GM19438 (cell line): ENCODE measurements around the gene TNNC2.
"Not testable (repeated sequence)": the region's sequence is repeated elsewhere in the genome, so short reads cannot be mapped to it uniquely, and the experiment has no call there.

Experiments used
- ATAC-seq: cut with Tn5 transposase; IDR thresholded peaks from one replicate; pipeline ENCODE4 v1.9.1; 2021; ENCODE audit warnings: low read depth; ENCODE audit not compliant: unreplicated experiment

The TNNC2 gene

GRCh38 chr20:45827030-45827652 lies at the start of gene TNNC2:
Gene TNNC2 (minus strand): TSS chr20:45827312. CDS start chr20:45827248, 64 bp downstream.
- no peak for ATAC-seq

GRCh38 chr20:45874576-45874975 lies 47.5 kb upstream of the TNNC2 start:
- no peak for ATAC-seq

- not testable (repeated sequence) for ATAC-seq
These were observed 47.0 kb upstream of the TNNC2 start for GRCh38 chr20:45874104-45874481.

GRCh38 chr20:45873409-45874103 lies 46.4 kb upstream of the TNNC2 start:
- ATAC-seq = no peak

GRCh38 chr20:45872626-45873025 lies 45.5 kb upstream of the TNNC2 start:
- no peak for ATAC-seq

GRCh38 chr20:45867819-45868176 lies 40.7 kb upstream of the TNNC2 start:
- ATAC-seq = no peak

GRCh38 chr20:45867136-45867818 lies 40.2 kb upstream of the TNNC2 start:
- no peak for ATAC-seq

GRCh38 chr20:45866454-45866853 lies 39.3 kb upstream of the TNNC2 start:
- ATAC-seq = no peak

GRCh38 chr20:45863543-45864470 lies 36.7 kb upstream of the TNNC2 start:
- no peak for ATAC-seq

- ATAC-seq = no peak
These were observed 34.3 kb upstream of the TNNC2 start for GRCh38 chr20:45861221-45862075.

GRCh38 chr20:45860560-45861220 lies 33.6 kb upstream of the TNNC2 start:
- no peak for ATAC-seq

GRCh38 chr20:45859916-45860315 lies 32.8 kb upstream of the TNNC2 start:
- ATAC-seq = no peak

GRCh38 chr20:45857882-45858216 lies 30.7 kb upstream of the TNNC2 start:
- peak; percentile 13 for ATAC-seq

GRCh38 chr20:45857114-45857881 lies 30.2 kb upstream of the TNNC2 start, which contains the start of the genes ACOT8 and ZSWIM3:
Gene ACOT8 (minus strand): TSS chr20:45857392. CDS start chr20:45857315, 77 bp downstream.
Gene ZSWIM3 (plus strand): TSS chr20:45857614. CDS start chr20:45857826, 212 bp downstream.
- ATAC-seq = peak; percentile 96

GRCh38 chr20:45853484-45853883 lies 26.4 kb upstream of the TNNC2 start:
- no peak for ATAC-seq

GRCh38 chr20:45852326-45852725 lies 25.2 kb upstream of the TNNC2 start:
- ATAC-seq = no peak

- no peak for ATAC-seq
These were observed 24.4 kb upstream of the TNNC2 start for GRCh38 chr20:45851501-45851900.

GRCh38 chr20:45850926-45851325 lies 23.8 kb upstream of the TNNC2 start:
- ATAC-seq = no peak
